ENCODE data around the gene CELF1. TPM values are rescaled to one million over a fixed set of nuclear protein-coding genes. Genes with fewer than 3 reads are reported as not detected.

Gene CELF1
- total RNA-seq, 1 donor from 2014 or later, result 125 TPM

DNA sequence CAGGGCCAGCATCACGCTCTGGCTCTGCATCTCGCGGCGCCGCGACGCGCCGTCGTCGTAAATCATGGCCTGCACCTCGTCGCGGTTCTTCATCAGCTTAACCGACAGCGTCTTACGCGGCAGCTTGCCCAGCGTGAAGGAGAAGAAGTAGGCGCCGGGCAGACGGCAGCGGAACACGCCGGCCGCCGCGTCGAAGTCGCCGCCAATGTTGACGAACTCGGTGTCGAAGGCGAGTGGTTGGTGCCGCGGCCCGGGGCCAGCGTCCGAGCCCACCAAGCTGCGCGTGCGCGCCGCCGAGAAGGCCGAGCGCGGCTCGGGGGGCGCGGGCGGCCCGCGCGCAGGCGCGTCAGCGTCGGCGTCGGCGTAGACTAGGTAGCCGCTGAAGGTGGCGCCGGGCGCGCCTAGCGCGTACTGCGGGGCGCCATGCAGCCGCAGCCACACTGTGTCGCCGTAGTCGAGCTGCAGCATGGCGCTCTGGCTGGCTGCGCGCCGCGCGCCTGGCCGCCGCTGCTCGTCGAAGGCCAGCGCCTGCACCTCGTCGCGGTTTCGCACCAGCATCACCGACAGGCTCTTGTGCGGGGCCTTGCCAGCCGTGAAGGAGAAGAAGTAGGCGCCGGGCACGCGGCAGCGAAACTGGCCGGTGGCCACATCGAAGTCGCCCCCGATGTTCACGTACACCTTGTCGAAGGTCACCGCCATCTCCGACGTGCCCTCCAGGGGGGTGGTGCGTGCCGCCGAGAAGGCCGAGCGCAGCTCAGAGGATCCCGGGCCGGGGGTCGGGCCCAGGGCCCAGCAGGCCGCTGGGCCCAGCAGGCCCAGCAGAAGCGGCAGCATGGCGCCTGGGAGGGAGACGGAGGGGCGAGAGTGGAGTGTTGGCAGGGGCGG, 37.3 kb upstream of the CELF1 start:
- no peak overlapping the region for H3K27ac Mint-ChIP-seq
- H3K9me3 Mint-ChIP-seq, result no peaks in the 10 kb centered on the region
- TF ChIP-seq, protein P1, sequence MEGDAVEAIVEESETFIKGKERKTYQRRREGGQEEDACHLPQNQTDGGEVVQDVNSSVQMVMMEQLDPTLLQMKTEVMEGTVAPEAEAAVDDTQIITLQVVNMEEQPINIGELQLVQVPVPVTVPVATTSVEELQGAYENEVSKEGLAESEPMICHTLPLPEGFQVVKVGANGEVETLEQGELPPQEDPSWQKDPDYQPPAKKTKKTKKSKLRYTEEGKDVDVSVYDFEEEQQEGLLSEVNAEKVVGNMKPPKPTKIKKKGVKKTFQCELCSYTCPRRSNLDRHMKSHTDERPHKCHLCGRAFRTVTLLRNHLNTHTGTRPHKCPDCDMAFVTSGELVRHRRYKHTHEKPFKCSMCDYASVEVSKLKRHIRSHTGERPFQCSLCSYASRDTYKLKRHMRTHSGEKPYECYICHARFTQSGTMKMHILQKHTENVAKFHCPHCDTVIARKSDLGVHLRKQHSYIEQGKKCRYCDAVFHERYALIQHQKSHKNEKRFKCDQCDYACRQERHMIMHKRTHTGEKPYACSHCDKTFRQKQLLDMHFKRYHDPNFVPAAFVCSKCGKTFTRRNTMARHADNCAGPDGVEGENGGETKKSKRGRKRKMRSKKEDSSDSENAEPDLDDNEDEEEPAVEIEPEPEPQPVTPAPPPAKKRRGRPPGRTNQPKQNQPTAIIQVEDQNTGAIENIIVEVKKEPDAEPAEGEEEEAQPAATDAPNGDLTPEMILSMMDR (conservative IDR thresholded peaks at IDR 0.05), result no peak
- peaks cover 31% of the 10 kb centered on the region for H3K27me3 Mint-ChIP-seq
- H3K4me1 Mint-ChIP-seq (ENCODE audit: unreplicated experiment), result peaks cover 15% of the 10 kb centered on the region
- no peak overlapping the region for H3K4me3 Mint-ChIP-seq
- no peaks in the 10 kb centered on the region for H3K36me3 Mint-ChIP-seq
- no peak for DNase-seq (ENCODE audit: extremely low spot score, unreplicated experiment)

DNA sequence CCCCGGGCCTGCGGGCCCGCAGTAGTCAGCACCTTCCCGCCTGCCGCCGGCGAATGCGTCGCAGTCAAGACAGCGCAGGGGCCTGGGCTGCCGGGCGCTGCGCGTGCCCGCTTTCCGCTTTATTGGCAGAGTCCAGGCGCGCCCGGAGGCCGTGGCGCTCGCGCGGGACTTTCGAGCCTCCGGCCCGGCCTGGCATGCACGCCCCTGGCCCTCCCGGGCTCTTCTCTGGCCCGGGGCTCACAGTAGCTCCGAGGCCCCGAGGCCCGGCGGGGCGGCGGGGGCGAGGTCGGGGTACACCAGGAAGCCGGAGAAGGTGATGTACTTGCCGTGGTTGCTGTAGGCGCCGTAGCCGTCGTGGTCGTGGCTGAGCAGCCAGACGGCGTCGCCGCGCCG, 36.6 kb upstream of the CELF1 start:
- no peak for DNase-seq (ENCODE audit: extremely low spot score, unreplicated experiment)
- Mint-ChIP-seq H3K36me3 (peaks cover under 1% of the 10 kb centered on the region), H3K9me3 (no peaks in the 10 kb centered on the region), H3K4me1 (ENCODE audit: unreplicated experiment) (peaks cover 12% of the 10 kb centered on the region), H3K27me3 (peaks cover 25% of the 10 kb centered on the region), H3K27ac (no peak overlapping the region), H3K4me3 (no peak overlapping the region)
- TF ChIP-seq, protein P1 (conservative IDR thresholded peaks at IDR 0.05), result no peak

DNA sequence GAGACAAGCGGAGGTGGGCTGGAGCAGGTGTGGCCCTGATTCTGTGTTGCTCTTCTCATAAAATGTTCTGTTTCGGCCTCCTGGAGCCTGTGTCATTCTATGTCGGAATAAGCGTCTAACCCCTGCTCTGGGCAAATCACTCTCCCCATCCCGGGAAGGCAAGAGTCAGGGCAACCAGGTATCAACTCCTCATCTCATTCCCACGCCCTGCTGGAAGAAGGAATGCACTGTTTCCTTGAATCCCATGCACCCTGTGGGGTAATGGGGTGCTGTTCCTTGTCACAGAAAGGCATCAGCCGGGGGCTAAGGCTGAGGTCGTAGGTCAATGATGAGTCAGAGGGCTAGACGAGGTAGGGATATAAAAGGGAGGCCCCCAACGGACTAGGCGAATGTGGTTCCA, 36.2 kb upstream of the CELF1 start:
- TF ChIP-seq, protein P1 (conservative IDR thresholded peaks at IDR 0.05), result no peak
- Mint-ChIP-seq H3K9me3 (no peaks in the 10 kb centered on the region), H3K27me3 (peaks cover 22% of the 10 kb centered on the region), H3K4me3 (no peak overlapping the region), H3K27ac (no peak overlapping the region), H3K4me1 (ENCODE audit: unreplicated experiment) (peaks cover 9% of the 10 kb centered on the region), H3K36me3 (peaks cover 5% of the 10 kb centered on the region)
- DNase-seq (ENCODE audit: extremely low spot score, unreplicated experiment), result no peak

DNA sequence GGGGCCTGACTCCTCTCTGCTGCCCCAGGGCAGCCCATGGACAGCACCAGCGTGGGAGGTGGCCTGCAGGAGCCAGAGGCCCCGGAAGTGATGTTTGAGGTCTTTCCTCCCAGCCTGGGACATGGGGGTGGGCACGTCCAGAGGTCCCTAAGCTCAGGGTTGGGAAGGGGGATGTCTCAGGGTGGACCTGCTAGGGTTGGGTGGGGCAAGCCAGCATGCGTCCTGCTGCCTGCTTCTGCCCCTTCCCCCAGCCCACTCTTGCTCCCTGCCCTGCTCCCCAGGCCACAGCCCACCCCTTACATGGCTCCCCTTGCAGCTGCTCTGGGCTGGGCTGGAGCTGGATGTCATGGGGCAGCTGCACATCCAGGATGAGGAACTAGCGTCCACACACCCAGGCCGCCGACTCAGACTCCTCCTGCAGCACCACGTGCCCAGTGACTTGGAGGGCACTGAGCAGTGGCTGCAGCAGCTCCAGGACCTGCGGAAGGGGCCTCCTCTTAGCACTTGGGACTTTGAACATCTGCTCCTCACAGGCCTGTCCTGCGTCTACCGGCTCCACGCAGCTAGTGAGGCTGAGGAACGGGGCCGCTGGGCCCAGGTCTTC, 34.9 kb upstream of the CELF1 start:
- H3K27me3 Mint-ChIP-seq, result peaks cover 11% of the 10 kb centered on the region
- peaks cover 9% of the 10 kb centered on the region for H3K4me1 Mint-ChIP-seq (ENCODE audit: unreplicated experiment)
- TF ChIP-seq, protein P1 (conservative IDR thresholded peaks at IDR 0.05), result no peak
- no peak overlapping the region for H3K27ac Mint-ChIP-seq
- DNase-seq (ENCODE audit: extremely low spot score, unreplicated experiment), result no peak
- H3K4me3 Mint-ChIP-seq, result no peak overlapping the region
- H3K9me3 Mint-ChIP-seq, result no peaks in the 10 kb centered on the region
- H3K36me3 Mint-ChIP-seq, result peaks cover 14% of the 10 kb centered on the region

DNA sequence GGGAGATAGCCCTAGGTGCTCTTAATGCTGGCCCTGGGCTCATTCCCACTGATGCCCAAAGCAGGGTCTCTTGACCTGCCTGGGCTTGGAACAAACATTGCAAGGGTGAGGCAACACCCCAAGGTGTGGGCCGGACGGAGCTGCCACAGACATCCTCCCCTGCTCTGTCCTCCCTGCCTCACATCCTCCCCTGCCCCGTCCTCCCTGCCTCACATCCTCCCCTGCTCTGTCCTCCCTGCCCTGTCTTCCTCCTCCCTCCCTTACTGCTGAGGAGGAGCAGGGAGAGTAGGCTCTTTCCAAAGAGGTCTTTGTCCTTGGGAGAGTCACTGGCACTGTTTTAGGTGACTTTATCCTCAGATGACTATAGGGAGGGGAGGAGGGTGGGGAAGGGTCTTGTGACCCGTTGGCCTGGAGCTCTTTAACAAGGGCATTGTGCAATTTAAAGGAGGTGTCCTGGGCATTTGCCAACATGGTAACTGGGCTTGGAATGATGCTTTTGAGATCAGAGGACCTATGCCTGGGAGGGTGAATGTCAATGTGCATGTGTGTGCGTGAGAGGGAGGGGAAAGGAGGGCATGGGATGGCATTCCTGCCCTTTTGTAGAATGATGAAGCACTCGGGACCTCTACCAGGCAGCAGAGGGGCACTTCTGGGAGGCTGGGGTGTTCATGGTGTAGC, 34.2 kb upstream of the CELF1 start:
- TF ChIP-seq, protein P1 (conservative IDR thresholded peaks at IDR 0.05), result no peak
- H3K36me3 Mint-ChIP-seq, result peaks cover 17% of the 10 kb centered on the region
- no peak for DNase-seq (ENCODE audit: extremely low spot score, unreplicated experiment)
- H3K4me3 Mint-ChIP-seq, result no peak overlapping the region
- no peak overlapping the region for H3K27ac Mint-ChIP-seq
- H3K9me3 Mint-ChIP-seq, result no peaks in the 10 kb centered on the region
- H3K4me1 Mint-ChIP-seq (ENCODE audit: unreplicated experiment), result peaks cover 9% of the 10 kb centered on the region
- H3K27me3 Mint-ChIP-seq, result peaks cover 4% of the 10 kb centered on the region
